ENCODE results near the gene PSME3IP1.

Gene PSME3IP1

GRCh38 chr16:57108432-57108831, 77.4 kb downstream of the PSME3IP1 start:
- H3K27ac ChIP-seq (replicated peaks): no peak overlapping the region
- no peak for TF ChIP-seq SPI1 (IDR thresholded peaks at IDR 0.05; ENCODE audit: borderline replicate concordance, low read depth)
- no peak for TF ChIP-seq POLR2AphosphoS5 (IDR thresholded peaks at IDR 0.05; ENCODE audit: low read depth)
- no peak for TF ChIP-seq REST (IDR thresholded peaks at IDR 0.05; ENCODE audit: insufficient replicate concordance, low read depth)
- H3K4me3 ChIP-seq (replicated peaks; ENCODE audit: insufficient read depth, low read length): no peak overlapping the region
- no peak for DNase-seq (ENCODE audit: low read depth in 1 of 2, low spot score in 1 of 2)
- H3K27me3 ChIP-seq (ENCODE audit: insufficient read depth, poor library complexity, severe bottlenecking): no peaks in the 10 kb centered on the region

GRCh38 chr16:57107321-57107922, 78.4 kb downstream of the PSME3IP1 start:
- Histone ChIP-seq H3K27me3 (ENCODE audit: insufficient read depth, poor library complexity, severe bottlenecking) (no peaks in the 10 kb centered on the region), H3K27ac (replicated peaks) (no peak overlapping the region), H3K4me3 (replicated peaks; ENCODE audit: insufficient read depth, low read length) (no peak overlapping the region)
- DNase-seq (ENCODE audit: low read depth in 1 of 2, low spot score in 1 of 2): no peak
- no peak for TF ChIP-seq POLR2AphosphoS5 (IDR thresholded peaks at IDR 0.05; ENCODE audit: low read depth)
- TF ChIP-seq GABPA (IDR thresholded peaks at IDR 0.05; ENCODE audit: low read depth): no peak
- no peak for TF ChIP-seq REST (IDR thresholded peaks at IDR 0.05; ENCODE audit: insufficient replicate concordance, low read depth)
- no peak for TF ChIP-seq CTCF (IDR thresholded peaks at IDR 0.05; ENCODE audit: insufficient read depth, low read length)
- no peak for TF ChIP-seq SPI1 (IDR thresholded peaks at IDR 0.05; ENCODE audit: borderline replicate concordance, low read depth)

GRCh38 chr16:57106767-57107166, 79.1 kb downstream of the PSME3IP1 start:
- TF ChIP-seq POLR2AphosphoS5 (IDR thresholded peaks at IDR 0.05; ENCODE audit: low read depth) (no peak), GABPA (IDR thresholded peaks at IDR 0.05; ENCODE audit: low read depth) (no peak), REST (IDR thresholded peaks at IDR 0.05; ENCODE audit: insufficient replicate concordance, low read depth) (no peak), CTCF (IDR thresholded peaks at IDR 0.05; ENCODE audit: insufficient read depth, low read length) (no peak), SPI1 (IDR thresholded peaks at IDR 0.05; ENCODE audit: borderline replicate concordance, low read depth) (no peak)
- Histone ChIP-seq H3K27ac (replicated peaks) (no peak overlapping the region), H3K4me3 (replicated peaks; ENCODE audit: insufficient read depth, low read length) (no peak overlapping the region), H3K27me3 (ENCODE audit: insufficient read depth, poor library complexity, severe bottlenecking) (no peaks in the 10 kb centered on the region)
- no peak for DNase-seq (ENCODE audit: low read depth in 1 of 2, low spot score in 1 of 2)
